Central memory CD8-positive, alpha-beta T cell (primary cell): ENCODE results near the gene CENPT.

Experiments
- ATAC-seq: fragments of 150-1000 bp; cut with Tn5 transposase; replicated peaks from 2 replicates; pipeline ENCODE4 v1.10.0; 2022; ENCODE audit warnings: mild to moderate bottlenecking, moderate FRiP score, moderate number of reproducible peaks; ENCODE audit not compliant: poor library complexity, severe bottlenecking; ENCODE audit errors: extremely low read depth
- DNase-seq, 2 donors: peaks; one replicate each; pipeline ENCODE4 v3.0.0; 2021; ENCODE audit warnings: low spot score in 2 of 2
- H3K27ac Mint-ChIP-seq: one replicate; pipeline ENCODE4 v1.8.0; 2022; ENCODE audit warnings: low read depth, mild to moderate bottlenecking, moderate library complexity, mixed read lengths
- H3K27me3 Mint-ChIP-seq: one replicate; pipeline ENCODE4 v1.8.0; 2022; ENCODE audit warnings: mixed read lengths
- H3K36me3 Mint-ChIP-seq: one replicate; pipeline ENCODE4 v1.8.0; 2022; ENCODE audit warnings: mild to moderate bottlenecking, moderate library complexity, mixed read lengths; ENCODE audit not compliant: insufficient read depth
- H3K4me1 Mint-ChIP-seq: one replicate; pipeline ENCODE4 v1.8.0; 2022; ENCODE audit warnings: mixed read lengths
- H3K4me3 Mint-ChIP-seq: one replicate; pipeline ENCODE4 v1.8.0; 2022; ENCODE audit warnings: mild to moderate bottlenecking, moderate library complexity, mixed read lengths
- H3K9me3 Mint-ChIP-seq: one replicate; pipeline ENCODE4 v1.8.0; 2022; ENCODE audit warnings: mixed read lengths

CENPT gene

DNA sequence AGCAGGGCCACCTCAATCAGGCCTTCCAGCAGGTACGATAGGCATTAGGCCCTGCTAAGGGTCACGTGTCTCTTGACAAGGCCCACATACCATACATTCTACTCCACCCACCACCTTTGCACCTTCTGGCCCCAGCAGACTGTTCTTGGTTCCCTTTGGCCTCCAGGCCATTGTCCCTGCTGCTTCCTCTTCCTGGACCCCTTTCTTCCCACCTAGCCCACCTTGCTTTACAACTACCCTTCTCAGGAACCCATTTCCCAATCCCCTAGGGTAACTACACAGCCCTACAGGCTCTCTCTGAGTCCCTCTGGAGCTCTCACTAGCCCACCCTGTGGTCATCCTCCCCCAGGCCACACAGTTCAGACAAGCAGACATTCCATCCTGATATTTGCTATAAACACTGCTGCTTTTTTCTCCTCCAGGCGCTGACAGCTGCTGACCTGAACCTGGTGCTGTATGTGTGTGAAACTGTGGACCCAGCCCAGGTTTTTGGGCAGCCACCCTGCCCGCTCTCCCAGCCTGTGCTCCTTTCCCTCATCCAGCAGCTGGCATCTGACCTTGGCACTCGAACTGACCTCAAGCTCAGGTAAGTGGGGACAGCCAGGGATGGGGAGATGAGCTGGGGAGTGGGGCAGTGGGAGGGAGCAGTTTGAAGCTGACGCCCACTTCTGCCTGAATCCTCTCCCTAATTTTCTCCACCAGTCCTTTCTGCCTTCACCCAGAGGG is 35.8 kb upstream of the CENPT start:
- ATAC-seq = peak; percentile 12
- peaks cover 19% of the 10 kb centered on the region for H3K36me3 Mint-ChIP-seq
- H3K4me3 Mint-ChIP-seq = no peak overlapping the region
- H3K9me3 Mint-ChIP-seq = no peaks in the 10 kb centered on the region
- H3K27me3 Mint-ChIP-seq = no peaks in the 10 kb centered on the region
- H3K27ac Mint-ChIP-seq = no peak overlapping the region
- DNase-seq = no peak
- peaks cover 9% of the 10 kb centered on the region for H3K4me1 Mint-ChIP-seq

DNA sequence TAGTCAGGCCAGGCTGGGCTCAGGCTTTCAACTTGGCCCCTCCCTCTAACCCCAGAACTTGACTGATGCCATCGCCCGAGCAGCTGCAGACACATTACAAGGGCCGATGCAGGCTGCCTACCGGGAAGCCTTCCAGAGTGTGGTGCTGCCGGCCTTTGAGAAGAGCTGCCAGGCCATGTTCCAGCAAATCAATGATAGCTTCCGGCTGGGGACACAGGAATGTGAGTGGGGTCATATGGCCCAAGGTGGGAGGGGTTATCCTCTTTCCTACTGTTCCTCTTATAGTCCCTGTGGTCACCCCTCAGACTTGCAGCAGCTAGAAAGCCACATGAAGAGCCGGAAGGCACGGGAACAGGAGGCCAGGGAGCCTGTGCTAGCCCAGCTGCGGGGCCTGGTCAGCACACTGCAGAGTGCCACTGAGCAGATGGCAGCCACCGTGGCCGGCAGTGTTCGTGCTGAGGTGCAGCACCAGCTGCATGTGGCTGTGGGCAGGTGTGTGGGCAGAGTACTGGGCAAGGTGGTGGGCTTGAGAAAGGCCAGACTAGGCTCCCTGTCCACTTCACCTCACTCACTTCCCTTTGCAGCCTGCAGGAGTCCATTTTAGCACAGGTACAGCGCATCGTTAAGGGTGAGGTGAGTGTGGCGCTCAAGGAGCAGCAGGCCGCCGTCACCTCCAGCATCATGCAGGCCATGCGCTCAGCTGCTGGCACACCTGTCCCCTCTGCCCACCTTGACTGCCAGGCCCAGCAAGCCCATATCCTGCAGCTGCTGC is 35.1 kb upstream of the CENPT start:
- Mint-ChIP-seq H3K4me1 (peaks cover 9% of the 10 kb centered on the region), H3K27ac (no peak overlapping the region), H3K9me3 (no peaks in the 10 kb centered on the region), H3K36me3 (peaks cover 19% of the 10 kb centered on the region), H3K4me3 (no peak overlapping the region), H3K27me3 (no peaks in the 10 kb centered on the region)
- ATAC-seq = no peak
- no peak for DNase-seq

DNA sequence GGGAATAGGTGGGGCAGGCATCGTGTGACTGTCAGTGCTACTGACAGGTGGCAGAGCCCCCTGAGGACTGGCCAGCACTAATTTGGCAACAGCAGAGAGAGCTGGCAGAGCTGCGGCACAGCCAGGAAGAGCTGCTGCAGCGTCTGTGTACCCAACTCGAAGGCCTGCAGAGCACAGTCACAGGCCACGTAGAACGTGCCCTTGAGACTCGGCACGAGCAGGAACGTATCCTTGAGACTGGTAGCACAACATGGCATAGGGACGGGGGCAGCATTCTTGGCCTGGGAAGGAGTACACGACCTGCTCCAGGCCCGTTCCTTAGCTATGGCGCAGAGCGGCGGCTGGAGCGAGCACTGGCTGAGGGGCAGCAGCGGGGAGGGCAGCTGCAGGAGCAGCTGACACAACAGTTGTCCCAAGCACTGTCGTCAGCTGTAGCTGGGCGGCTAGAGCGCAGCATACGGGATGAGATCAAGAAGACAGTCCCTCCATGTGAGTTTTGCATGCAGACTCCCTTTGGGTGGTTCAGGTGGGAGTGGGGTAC is 34.2 kb upstream of the CENPT start:
- DNase-seq (no peak), ATAC-seq (no peak)
- Mint-ChIP-seq H3K9me3 (no peaks in the 10 kb centered on the region), H3K36me3 (peaks cover 21% of the 10 kb centered on the region), H3K27me3 (no peaks in the 10 kb centered on the region), H3K27ac (no peak overlapping the region), H3K4me1 (peaks cover 9% of the 10 kb centered on the region), H3K4me3 (no peak overlapping the region)

DNA sequence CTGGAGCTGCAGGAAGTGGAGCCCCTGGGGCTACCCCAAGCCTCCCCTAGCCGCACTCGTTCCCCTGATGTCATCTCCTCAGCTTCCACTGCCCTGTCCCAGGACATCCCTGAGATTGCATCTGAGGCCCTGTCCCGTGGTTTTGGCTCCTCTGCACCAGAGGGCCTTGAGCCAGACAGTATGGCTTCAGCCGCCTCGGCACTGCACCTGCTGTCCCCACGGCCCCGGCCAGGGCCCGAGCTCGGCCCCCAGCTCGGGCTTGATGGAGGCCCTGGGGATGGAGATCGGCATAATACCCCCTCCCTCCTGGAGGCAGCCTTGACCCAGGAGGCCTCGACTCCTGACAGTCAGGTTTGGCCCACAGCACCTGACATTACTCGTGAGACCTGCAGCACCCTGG is 33.1 kb upstream of the CENPT start:
- no peak for DNase-seq
- peak overlapping the region; percentile 29 for H3K27ac Mint-ChIP-seq
- no peaks in the 10 kb centered on the region for H3K9me3 Mint-ChIP-seq
- H3K4me1 Mint-ChIP-seq = peaks cover 16% of the 10 kb centered on the region
- H3K36me3 Mint-ChIP-seq = peaks cover 22% of the 10 kb centered on the region
- H3K27me3 Mint-ChIP-seq = no peaks in the 10 kb centered on the region
- no peak for ATAC-seq
- H3K4me3 Mint-ChIP-seq = no peak overlapping the region

DNA sequence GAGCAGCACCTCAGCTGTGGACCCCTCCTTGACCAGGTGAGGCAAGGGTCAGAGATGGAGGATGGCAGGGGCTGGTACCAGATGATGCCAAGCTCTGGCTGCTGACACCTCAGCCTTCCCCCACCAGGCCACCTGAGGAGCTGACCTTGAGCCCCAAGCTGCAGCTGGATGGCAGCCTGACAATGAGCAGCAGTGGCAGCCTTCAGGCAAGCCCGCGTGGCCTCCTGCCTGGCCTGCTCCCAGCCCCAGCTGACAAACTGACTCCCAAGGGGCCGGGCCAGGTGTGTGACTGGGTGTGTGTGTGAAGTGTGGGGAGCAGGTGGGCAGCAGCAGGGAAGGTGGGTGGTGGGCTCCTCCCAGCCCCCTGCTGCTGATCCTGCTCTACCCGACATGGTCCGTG is 32.4 kb upstream of the CENPT start:
- no peak for DNase-seq
- peaks cover 24% of the 10 kb centered on the region for H3K36me3 Mint-ChIP-seq
- H3K27ac Mint-ChIP-seq = no peak overlapping the region
- H3K4me3 Mint-ChIP-seq = no peak overlapping the region
- H3K27me3 Mint-ChIP-seq = no peaks in the 10 kb centered on the region
- H3K4me1 Mint-ChIP-seq = peaks cover 22% of the 10 kb centered on the region
- no peaks in the 10 kb centered on the region for H3K9me3 Mint-ChIP-seq
- ATAC-seq = no peak

DNA sequence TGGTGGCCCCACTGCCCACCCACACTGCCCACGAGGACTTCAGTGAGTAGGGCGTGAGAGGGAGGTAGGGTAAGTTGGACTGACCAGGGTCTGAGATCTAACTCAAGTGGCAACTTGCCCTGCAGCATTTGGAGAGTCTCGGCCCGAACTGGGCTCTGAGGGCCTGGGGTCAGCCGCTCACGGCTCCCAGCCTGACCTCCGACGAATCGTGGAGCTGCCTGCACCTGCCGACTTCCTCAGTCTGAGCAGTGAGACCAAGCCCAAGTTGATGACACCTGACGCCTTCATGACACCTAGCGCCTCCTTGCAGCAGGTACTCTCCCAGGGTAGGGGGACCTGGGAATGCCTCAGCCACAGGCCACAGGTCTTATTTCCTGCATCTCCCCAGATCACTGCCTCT is 32.0 kb upstream of the CENPT start:
- H3K4me3 Mint-ChIP-seq = no peak overlapping the region
- no peak for DNase-seq
- peaks cover 26% of the 10 kb centered on the region for H3K4me1 Mint-ChIP-seq
- ATAC-seq = no peak
- H3K27me3 Mint-ChIP-seq = no peaks in the 10 kb centered on the region
- no peak overlapping the region for H3K27ac Mint-ChIP-seq
- peaks cover 23% of the 10 kb centered on the region for H3K36me3 Mint-ChIP-seq
- no peaks in the 10 kb centered on the region for H3K9me3 Mint-ChIP-seq

DNA sequence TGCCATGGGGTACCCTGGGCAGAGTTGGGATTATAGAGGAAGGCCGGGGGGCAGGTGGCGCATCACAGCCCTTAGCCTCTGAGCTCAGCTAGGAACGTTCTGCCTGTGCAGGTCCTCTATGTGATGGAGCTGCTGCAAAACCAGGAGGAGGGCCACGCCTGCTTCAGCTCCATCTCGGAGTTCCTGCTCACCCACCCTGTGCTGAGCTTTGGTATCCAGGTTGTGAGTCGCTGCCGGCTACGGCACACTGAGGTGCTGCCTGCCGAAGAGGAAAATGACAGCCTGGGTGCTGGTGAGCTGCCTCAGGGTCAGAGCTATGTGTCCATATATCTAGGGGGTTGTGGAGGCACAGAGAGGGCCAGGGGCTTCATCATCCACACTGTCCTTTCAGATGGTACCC is 31.4 kb upstream of the CENPT start:
- Mint-ChIP-seq H3K36me3 (peaks cover 24% of the 10 kb centered on the region), H3K4me3 (no peak overlapping the region), H3K27me3 (no peaks in the 10 kb centered on the region), H3K27ac (no peak overlapping the region), H3K4me1 (peaks cover 32% of the 10 kb centered on the region), H3K9me3 (no peaks in the 10 kb centered on the region)
- ATAC-seq = no peak
- DNase-seq = no peak

DNA sequence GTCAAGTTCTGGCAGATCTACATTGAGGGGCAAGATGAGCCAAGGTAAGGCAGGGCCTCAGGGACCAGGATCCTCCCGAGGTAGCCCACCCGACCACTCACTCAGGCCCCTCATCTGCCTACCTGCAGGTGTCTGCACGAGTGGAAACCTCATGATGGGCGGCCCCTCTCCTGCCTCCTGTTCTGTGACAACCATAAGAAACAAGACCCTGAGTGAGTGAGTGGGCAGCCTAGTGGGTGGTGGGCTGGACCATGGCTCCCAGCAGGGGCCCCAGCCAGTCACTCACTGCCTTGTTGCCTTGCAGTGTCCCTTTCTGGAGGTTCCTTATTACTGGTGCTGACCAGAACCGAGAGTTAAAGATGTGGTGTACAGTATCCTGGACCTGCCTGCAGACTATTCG is 30.7 kb upstream of the CENPT start:
- Mint-ChIP-seq H3K9me3 (no peaks in the 10 kb centered on the region), H3K27me3 (no peaks in the 10 kb centered on the region), H3K36me3 (peaks cover 27% of the 10 kb centered on the region), H3K4me1 (peaks cover 30% of the 10 kb centered on the region), H3K27ac (no peak overlapping the region), H3K4me3 (no peak overlapping the region)
- ATAC-seq = no peak
- DNase-seq = no peak

DNA sequence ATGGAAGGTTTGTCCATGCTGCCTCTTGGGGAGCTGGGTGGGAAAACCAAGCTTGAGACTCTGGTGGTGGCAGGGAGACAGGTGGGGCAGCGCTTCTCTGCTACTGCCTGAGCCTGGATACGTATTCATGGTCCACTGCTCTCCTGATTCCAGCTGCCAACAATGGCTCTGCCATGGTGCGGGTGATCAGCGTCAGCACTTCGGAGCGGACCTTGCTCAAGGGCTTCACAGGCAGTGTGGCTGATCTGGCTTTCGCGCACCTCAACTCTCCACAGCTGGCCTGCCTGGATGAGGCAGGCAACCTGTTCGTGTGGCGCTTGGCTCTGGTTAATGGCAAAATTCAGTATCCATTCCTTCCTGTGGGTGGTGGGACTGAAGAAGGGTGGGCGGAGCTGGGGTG is 29.6 kb upstream of the CENPT start:
- H3K36me3 Mint-ChIP-seq = peaks cover 29% of the 10 kb centered on the region
- DNase-seq = no peak
- H3K27me3 Mint-ChIP-seq = no peaks in the 10 kb centered on the region
- peaks cover 27% of the 10 kb centered on the region for H3K4me1 Mint-ChIP-seq
- no peak for ATAC-seq
- no peaks in the 10 kb centered on the region for H3K9me3 Mint-ChIP-seq
- no peak overlapping the region for H3K4me3 Mint-ChIP-seq
- no peak overlapping the region for H3K27ac Mint-ChIP-seq

DNA sequence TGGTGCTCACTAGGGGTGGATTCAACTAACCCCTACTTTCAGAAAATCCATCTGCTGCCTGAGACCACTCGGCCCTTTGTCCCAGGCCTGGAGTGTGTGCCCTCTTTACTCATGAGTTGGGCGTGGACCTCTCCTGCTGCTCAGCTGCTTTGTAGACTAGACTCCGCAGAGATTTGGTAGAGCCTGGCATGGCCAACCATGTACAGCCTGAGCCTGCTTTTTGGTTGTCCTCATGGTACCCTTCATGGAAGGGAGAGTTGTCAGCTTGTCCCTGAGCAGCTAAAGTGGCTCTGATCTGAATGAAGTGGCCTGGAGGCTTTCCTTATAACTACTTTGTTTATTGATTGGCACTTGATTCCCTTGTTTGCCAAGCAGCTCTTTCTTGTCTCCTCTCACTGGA is 26.9 kb upstream of the CENPT start:
- no peak overlapping the region for H3K27ac Mint-ChIP-seq
- H3K27me3 Mint-ChIP-seq = no peaks in the 10 kb centered on the region
- DNase-seq (no peak), ATAC-seq (no peak)
- H3K9me3 Mint-ChIP-seq = no peaks in the 10 kb centered on the region
- H3K4me1 Mint-ChIP-seq = peaks cover 27% of the 10 kb centered on the region
- H3K4me3 Mint-ChIP-seq = peak overlapping the region; percentile 86
- peaks cover 28% of the 10 kb centered on the region for H3K36me3 Mint-ChIP-seq

DNA sequence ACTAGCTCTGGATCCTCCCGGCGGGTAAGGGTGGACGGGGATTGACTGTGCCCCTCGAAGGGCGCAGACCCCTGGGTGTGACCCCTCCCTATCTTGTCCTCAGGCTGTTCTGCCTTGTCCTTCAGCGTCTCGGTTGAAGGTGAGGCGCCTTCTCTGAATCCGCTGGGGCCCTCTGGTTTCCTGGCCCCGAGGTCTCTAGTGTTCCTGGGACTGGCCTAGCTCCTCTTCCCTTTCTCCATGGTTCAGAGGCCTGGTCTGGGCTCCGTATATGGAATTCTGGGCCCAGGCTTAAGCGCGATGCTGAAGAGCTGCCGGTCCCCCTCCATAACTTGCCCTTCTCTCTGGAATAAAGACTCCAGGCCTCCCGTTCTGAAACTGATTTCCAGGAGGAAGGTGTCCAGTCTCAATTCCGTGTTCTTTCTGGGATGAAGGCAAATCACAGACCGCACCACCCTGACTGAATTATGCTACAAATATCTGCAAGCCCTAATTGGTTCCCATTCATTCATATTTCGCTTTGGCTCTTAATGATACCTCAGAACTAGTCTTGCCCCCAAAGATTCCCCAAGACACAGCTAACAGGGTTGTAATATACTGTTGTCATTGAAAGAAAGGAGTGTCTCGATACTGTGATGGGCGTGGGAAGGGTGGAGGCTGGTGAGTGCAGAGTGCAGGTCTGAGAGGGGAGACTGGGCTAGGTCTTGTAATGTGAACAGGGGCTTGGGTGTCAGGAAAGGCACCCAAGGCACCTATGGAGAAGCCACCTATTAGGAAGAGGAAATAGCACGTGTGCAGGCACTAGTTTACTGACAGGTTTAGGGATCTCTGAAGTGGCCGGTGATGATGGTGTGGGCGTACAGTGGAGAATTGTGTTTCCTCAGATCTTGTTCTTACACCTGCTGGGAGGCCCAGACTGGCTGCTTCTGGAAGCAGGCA is 26.2 kb upstream of the CENPT start:
- peak; percentile 20 for ATAC-seq
- no peaks in the 10 kb centered on the region for H3K27me3 Mint-ChIP-seq
- H3K9me3 Mint-ChIP-seq = no peaks in the 10 kb centered on the region
- peak overlapping the region; percentile 87 for H3K27ac Mint-ChIP-seq
- peak overlapping the region; percentile 86 for H3K4me3 Mint-ChIP-seq
- peaks cover 27% of the 10 kb centered on the region for H3K4me1 Mint-ChIP-seq
- no peak for DNase-seq
- H3K36me3 Mint-ChIP-seq = peaks cover 29% of the 10 kb centered on the region

DNA sequence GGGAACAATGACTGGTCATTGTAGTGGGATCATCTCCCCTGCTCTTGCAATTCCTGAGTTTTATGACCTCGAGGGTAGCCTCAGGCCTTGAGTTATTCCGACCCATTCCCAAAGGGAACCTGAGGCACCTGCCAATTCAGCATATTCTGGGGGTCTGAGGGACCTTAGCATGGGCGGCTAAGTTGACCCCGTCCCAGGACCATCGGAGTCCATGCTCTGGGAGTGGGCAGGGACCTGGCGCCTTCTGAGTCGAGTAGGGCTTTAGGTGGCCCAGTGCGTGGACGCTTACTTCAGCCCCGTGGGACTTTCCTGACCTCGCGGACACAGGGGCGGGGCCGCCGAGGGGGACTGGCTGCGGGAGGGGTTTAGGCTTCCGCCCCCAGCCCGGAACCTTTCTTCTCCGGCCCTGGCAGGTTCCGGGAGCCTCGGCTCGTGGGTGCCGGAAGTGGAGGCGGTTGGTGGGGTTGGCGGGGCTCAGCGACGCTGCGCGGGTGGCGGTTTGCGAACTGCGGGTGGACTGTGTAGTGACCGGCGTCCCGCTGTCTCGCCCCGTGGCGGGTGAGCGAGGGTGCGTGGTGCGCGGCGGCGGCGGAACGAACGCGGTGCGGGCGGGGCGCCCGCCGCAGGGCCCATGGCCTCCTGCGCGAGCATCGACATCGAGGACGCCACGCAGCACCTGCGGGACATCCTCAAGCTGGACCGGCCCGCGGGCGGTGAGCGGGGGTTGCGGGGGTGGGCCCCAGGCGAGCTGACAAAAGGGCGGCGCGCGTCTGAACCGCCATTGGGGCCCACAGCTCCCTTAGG is 25.3 kb upstream of the CENPT start, which contains the start of gene EDC4:
EDC4 (plus strand) TSS at position 422 of the 804 bp plus-strand sequence; CDS start at position 632, 210 bp downstream.
- DNase-seq = peak; percentile 80 to 82
- Mint-ChIP-seq H3K27ac (peak within 1 kb of the TSS; percentile 87), H3K27me3 (no peaks in the 10 kb centered on the region), H3K4me1 (peaks cover 27% of the 10 kb centered on the region), H3K9me3 (no peaks in the 10 kb centered on the region), H3K4me3 (peak within 1 kb of the TSS; percentile 86), H3K36me3 (peaks cover 29% of the 10 kb centered on the region)
- ATAC-seq = peak; percentile 90
